Measurements from ENCODE around the gene PDE4D.

PDE4D gene

GRCh38 chr5:59300930-59301329, 592.6 kb downstream of the PDE4D start:
- Histone ChIP-seq H3K4me3 (ENCODE audit: low read depth in 1 of 2, low read length in 2 of 2) (no peak overlapping the region), H3K9me3 (ENCODE audit: control insufficient read depth in 1 of 2, low read length in 2 of 2) (no peaks in the 10 kb centered on the region), H3K27me3 (ENCODE audit: low read depth, low read length) (no peaks in the 10 kb centered on the region), H3K27ac (ENCODE audit: low read length) (no peak overlapping the region), H3K4me1 (ENCODE audit: control insufficient read depth in 1 of 2, insufficient read depth in 2 of 2, low read length in 2 of 2) (peaks cover 0 to 12% of the 10 kb centered on the region in 2 donors), H3K36me3 (ENCODE audit: control insufficient read depth in 1 of 2, insufficient read depth in 2 of 2, low read length in 2 of 2) (no peaks in the 10 kb centered on the region)

DNA sequence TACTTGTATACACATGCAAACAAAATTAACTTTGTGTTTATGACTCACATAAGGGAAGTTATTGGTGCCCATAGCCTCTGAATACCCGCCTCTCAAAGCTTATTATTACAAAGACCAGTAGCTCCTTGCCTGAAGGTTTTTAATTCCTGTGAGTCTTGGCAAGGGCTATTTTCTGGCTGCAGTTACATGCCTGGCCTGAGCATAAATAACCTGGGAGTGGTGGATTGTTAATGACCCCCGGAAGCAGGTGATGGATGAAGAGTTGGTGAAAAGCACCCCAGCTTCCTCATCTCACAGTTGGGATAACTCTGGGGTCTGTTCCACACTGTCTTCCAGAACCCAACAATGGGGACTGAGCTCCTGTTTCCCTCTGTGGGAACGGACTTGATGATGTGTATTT, 594.5 kb downstream of the PDE4D start:
- no peaks in the 10 kb centered on the region for H3K9me3 ChIP-seq (ENCODE audit: control insufficient read depth in 1 of 2, low read length in 2 of 2)
- no peaks in the 10 kb centered on the region for H3K27me3 ChIP-seq (ENCODE audit: low read depth, low read length)
- no peaks in the 10 kb centered on the region for H3K36me3 ChIP-seq (ENCODE audit: control insufficient read depth in 1 of 2, insufficient read depth in 2 of 2, low read length in 2 of 2)
- H3K4me1 ChIP-seq (ENCODE audit: control insufficient read depth in 1 of 2, insufficient read depth in 2 of 2, low read length in 2 of 2) = peaks cover 0 to 12% of the 10 kb centered on the region in 2 donors
- no peak overlapping the region for H3K27ac ChIP-seq (ENCODE audit: low read length)
- H3K4me3 ChIP-seq (ENCODE audit: low read depth in 1 of 2, low read length in 2 of 2) = no peak overlapping the region

DNA sequence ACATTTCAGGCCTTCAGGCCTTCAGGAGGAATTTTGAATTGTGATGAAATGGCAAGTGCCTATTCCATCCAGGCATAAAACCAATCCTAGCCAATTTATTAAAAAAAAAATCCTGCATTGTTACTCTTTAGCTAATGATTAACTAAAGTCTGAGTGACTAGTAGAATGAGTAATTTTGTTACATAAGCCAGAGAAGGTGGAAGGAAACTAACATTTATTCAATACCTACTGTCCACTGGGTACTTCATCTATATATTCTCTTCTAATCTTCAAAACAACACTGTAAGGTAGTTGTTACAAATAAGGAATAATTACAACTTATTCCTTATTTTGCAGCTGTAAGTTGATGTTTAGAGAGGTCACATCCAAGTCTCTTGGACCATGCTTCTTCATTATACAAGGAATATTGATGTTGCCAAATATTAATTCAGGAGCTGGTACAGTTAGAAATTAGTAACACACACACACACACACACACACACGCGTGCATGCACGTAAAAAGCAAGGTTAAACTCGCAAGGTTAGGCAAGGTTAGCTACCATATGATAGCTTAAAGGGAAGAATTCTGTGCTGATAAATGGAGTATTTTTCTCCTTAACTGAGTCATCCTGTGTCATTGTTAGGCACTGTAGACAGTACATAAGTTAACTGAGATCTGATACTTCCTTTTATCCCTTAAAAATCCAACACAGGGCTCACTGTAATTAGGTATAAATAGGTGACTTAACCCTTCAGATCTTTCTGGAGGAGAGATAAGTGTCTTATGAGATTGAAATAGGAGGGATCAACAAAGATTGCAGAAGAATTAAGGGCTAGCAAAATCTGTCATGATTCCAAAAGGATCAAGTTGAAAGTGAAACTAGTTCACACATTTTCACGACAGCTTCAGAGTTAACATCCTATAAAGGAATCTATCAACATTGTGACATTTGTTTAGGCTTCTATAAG, 596.9 kb downstream of the PDE4D start:
- H3K9me3 ChIP-seq (ENCODE audit: control insufficient read depth in 1 of 2, low read length in 2 of 2) = no peaks in the 10 kb centered on the region
- H3K36me3 ChIP-seq (ENCODE audit: control insufficient read depth in 1 of 2, insufficient read depth in 2 of 2, low read length in 2 of 2) = no peaks in the 10 kb centered on the region
- H3K4me3 ChIP-seq (ENCODE audit: low read depth in 1 of 2, low read length in 2 of 2) = peak overlapping the region; percentile 46 to 60
- H3K4me1 ChIP-seq (ENCODE audit: control insufficient read depth in 1 of 2, insufficient read depth in 2 of 2, low read length in 2 of 2) = peaks cover 0 to 16% of the 10 kb centered on the region in 2 donors
- H3K27ac ChIP-seq (ENCODE audit: low read length) = peak overlapping the region; percentile 73
- H3K27me3 ChIP-seq (ENCODE audit: low read depth, low read length) = no peaks in the 10 kb centered on the region

DNA sequence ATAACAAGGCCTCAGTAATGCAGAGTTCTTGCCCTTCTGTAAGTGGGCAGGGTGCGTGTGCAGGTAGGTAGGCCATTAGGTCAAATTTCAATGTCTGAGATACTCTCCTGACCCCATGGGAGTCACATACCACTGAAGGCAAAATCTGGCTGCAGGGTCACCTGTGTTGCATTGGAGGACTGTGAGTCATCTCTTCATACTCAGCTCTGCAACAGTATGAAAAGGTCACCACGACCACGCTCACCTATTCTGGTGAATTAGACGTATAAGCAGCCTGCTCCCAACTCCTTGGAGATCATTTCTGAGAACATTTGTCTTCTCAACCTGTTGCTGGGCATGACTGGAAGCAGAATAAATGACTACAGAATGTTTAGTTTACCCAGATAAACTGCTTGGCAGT, 599.8 kb downstream of the PDE4D start:
- peaks cover 0 to 12% of the 10 kb centered on the region in 2 donors for H3K4me1 ChIP-seq (ENCODE audit: control insufficient read depth in 1 of 2, insufficient read depth in 2 of 2, low read length in 2 of 2)
- no peak overlapping the region for H3K4me3 ChIP-seq (ENCODE audit: low read depth in 1 of 2, low read length in 2 of 2)
- no peaks in the 10 kb centered on the region for H3K36me3 ChIP-seq (ENCODE audit: control insufficient read depth in 1 of 2, insufficient read depth in 2 of 2, low read length in 2 of 2)
- H3K27ac ChIP-seq (ENCODE audit: low read length) = no peak overlapping the region
- H3K27me3 ChIP-seq (ENCODE audit: low read depth, low read length) = no peaks in the 10 kb centered on the region
- H3K9me3 ChIP-seq (ENCODE audit: control insufficient read depth in 1 of 2, low read length in 2 of 2) = no peaks in the 10 kb centered on the region

- H3K9me3 ChIP-seq (ENCODE audit: control insufficient read depth in 1 of 2, low read length in 2 of 2) = no peaks in the 10 kb centered on the region
- H3K27ac ChIP-seq (ENCODE audit: low read length) = no peak overlapping the region
- H3K4me3 ChIP-seq (ENCODE audit: low read depth in 1 of 2, low read length in 2 of 2) = no peak overlapping the region
- no peaks in the 10 kb centered on the region for H3K36me3 ChIP-seq (ENCODE audit: control insufficient read depth in 1 of 2, insufficient read depth in 2 of 2, low read length in 2 of 2)
- H3K4me1 ChIP-seq (ENCODE audit: control insufficient read depth in 1 of 2, insufficient read depth in 2 of 2, low read length in 2 of 2) = peaks cover 0 to 9% of the 10 kb centered on the region in 2 donors
- no peaks in the 10 kb centered on the region for H3K27me3 ChIP-seq (ENCODE audit: low read depth, low read length)
Measured at GRCh38 chr5:59291941-59292340, 601.6 kb downstream of the PDE4D start.

GRCh38 chr5:59287884-59288283, 605.6 kb downstream of the PDE4D start:
- Histone ChIP-seq H3K4me1 (ENCODE audit: control insufficient read depth in 1 of 2, insufficient read depth in 2 of 2, low read length in 2 of 2) (peaks cover 0 to 5% of the 10 kb centered on the region in 2 donors), H3K4me3 (ENCODE audit: low read depth in 1 of 2, low read length in 2 of 2) (no peak overlapping the region), H3K36me3 (ENCODE audit: control insufficient read depth in 1 of 2, insufficient read depth in 2 of 2, low read length in 2 of 2) (no peaks in the 10 kb centered on the region), H3K9me3 (ENCODE audit: control insufficient read depth in 1 of 2, low read length in 2 of 2) (no peaks in the 10 kb centered on the region), H3K27me3 (ENCODE audit: low read depth, low read length) (no peaks in the 10 kb centered on the region), H3K27ac (ENCODE audit: low read length) (no peak overlapping the region)

DNA sequence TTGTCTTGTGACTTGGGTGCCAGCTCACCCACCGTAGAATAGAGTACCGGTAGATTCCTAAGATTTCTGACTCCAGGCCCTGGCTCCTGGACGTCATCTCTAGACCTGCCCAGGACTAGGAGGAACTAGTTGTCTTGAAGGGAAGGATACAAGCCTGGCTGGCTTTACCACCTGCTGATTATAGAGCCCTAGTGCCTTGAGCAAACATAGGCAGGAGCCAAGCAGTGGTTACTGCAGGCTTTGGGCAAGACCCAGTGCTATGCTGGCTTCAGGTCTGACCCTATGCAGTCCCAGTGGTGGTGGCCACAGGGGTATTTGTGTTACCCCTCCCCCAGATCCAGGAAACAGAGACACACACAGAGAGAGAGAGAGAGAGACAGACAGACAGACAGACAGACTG, 606.2 kb downstream of the PDE4D start:
- H3K27me3 ChIP-seq (ENCODE audit: low read depth, low read length) = no peaks in the 10 kb centered on the region
- H3K4me3 ChIP-seq (ENCODE audit: low read depth in 1 of 2, low read length in 2 of 2) = no peak overlapping the region
- H3K4me1 ChIP-seq (ENCODE audit: control insufficient read depth in 1 of 2, insufficient read depth in 2 of 2, low read length in 2 of 2) = peaks cover 0 to 5% of the 10 kb centered on the region in 2 donors
- no peaks in the 10 kb centered on the region for H3K36me3 ChIP-seq (ENCODE audit: control insufficient read depth in 1 of 2, insufficient read depth in 2 of 2, low read length in 2 of 2)
- no peak overlapping the region for H3K27ac ChIP-seq (ENCODE audit: low read length)
- no peaks in the 10 kb centered on the region for H3K9me3 ChIP-seq (ENCODE audit: control insufficient read depth in 1 of 2, low read length in 2 of 2)

GRCh38 chr5:59286510-59286909, 607.0 kb downstream of the PDE4D start:
- H3K27ac ChIP-seq (ENCODE audit: low read length) = no peak overlapping the region
- H3K27me3 ChIP-seq (ENCODE audit: low read depth, low read length) = no peaks in the 10 kb centered on the region
- H3K4me1 ChIP-seq (ENCODE audit: control insufficient read depth in 1 of 2, insufficient read depth in 2 of 2, low read length in 2 of 2) = peaks cover 0 to 5% of the 10 kb centered on the region in 2 donors
- no peak overlapping the region for H3K4me3 ChIP-seq (ENCODE audit: low read depth in 1 of 2, low read length in 2 of 2)
- H3K36me3 ChIP-seq (ENCODE audit: control insufficient read depth in 1 of 2, insufficient read depth in 2 of 2, low read length in 2 of 2) = no peaks in the 10 kb centered on the region
- H3K9me3 ChIP-seq (ENCODE audit: control insufficient read depth in 1 of 2, low read length in 2 of 2) = no peaks in the 10 kb centered on the region

DNA sequence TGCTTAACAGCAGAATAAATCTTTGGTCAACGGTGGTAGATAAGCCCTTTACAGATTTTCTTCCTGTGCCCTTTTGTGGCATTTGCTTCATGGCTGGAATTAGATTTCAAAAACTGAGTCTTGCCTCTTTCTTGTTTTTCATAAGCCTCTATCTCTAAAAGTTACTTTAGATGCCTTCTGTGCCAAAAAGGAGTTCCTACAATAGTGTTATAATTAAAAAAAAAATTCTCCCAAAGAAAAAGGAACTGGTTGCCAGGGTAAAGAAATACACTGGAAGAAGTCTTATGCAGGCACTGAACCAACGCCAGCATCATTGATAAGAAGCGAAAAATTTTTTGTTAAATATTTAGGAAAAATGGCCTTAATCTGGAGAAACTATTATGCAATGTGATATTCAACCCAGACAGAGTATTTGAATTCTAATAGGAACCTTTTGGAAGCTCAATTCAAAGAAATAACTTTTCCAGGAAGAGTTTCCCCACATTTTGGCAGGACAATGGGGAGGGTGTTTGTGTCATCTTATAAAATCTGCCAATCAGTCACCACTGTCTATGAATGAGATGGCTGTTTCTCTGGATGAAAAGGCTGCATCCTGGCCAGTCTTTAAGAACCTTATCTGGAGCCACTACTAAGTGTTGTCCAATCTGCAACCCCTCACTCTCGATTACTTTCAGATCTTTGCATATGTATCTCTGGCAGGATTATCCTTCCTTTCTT, 608.1 kb downstream of the PDE4D start:
- Histone ChIP-seq H3K27ac (ENCODE audit: low read length) (no peak overlapping the region), H3K4me1 (ENCODE audit: control insufficient read depth in 1 of 2, insufficient read depth in 2 of 2, low read length in 2 of 2) (peaks cover 0 to 5% of the 10 kb centered on the region in 2 donors), H3K4me3 (ENCODE audit: low read depth in 1 of 2, low read length in 2 of 2) (no peak overlapping the region), H3K27me3 (ENCODE audit: low read depth, low read length) (no peaks in the 10 kb centered on the region), H3K9me3 (ENCODE audit: control insufficient read depth in 1 of 2, low read length in 2 of 2) (no peaks in the 10 kb centered on the region), H3K36me3 (ENCODE audit: control insufficient read depth in 1 of 2, insufficient read depth in 2 of 2, low read length in 2 of 2) (no peaks in the 10 kb centered on the region)

DNA sequence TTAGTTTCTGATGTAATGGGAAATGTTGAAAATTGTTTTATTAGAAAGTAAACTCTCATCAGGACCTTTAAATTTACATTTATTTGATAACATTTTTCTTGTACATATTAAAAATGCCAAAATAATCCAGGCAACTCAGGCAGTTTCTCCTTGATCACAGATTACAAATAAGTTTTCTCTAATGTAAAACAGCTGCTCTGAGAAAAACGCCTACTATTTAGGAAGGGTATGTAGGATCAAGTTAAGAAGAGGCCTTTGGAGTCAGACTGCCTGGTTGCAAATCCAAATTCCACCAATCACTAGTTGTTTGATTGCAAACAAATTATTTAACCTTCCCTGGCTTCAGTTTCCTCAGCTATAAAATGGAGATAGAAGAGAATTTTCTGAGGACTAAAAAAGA, 610.8 kb downstream of the PDE4D start:
- no peaks in the 10 kb centered on the region for H3K9me3 ChIP-seq (ENCODE audit: control insufficient read depth in 1 of 2, low read length in 2 of 2)
- H3K4me3 ChIP-seq (ENCODE audit: low read depth in 1 of 2, low read length in 2 of 2) = no peak overlapping the region
- H3K4me1 ChIP-seq (ENCODE audit: control insufficient read depth in 1 of 2, insufficient read depth in 2 of 2, low read length in 2 of 2) = peaks cover 0 to 3% of the 10 kb centered on the region in 2 donors
- H3K27ac ChIP-seq (ENCODE audit: low read length) = no peak overlapping the region
- H3K27me3 ChIP-seq (ENCODE audit: low read depth, low read length) = no peaks in the 10 kb centered on the region
- no peaks in the 10 kb centered on the region for H3K36me3 ChIP-seq (ENCODE audit: control insufficient read depth in 1 of 2, insufficient read depth in 2 of 2, low read length in 2 of 2)

DNA sequence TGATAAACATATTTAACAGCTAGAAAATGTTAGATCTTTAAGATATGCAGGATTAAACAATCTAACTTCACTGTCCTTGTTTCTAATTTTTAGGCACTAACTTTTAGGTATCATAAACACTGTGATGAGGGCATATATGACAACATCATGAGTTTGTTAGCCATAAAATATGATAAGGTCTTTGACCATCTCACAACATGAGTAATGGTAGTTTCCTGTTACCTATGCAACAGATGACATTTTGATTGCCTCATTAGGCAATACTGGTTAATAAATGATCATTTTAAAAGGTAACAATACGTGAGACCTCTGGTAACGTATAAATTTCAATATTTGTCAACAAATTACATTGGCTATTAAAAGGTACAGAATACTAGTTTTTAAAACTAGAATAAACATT, 613.5 kb downstream of the PDE4D start:
- H3K27ac ChIP-seq (ENCODE audit: low read length) = no peak overlapping the region
- H3K4me3 ChIP-seq (ENCODE audit: low read depth in 1 of 2, low read length in 2 of 2) = no peak overlapping the region
- no peaks in the 10 kb centered on the region for H3K36me3 ChIP-seq (ENCODE audit: control insufficient read depth in 1 of 2, insufficient read depth in 2 of 2, low read length in 2 of 2)
- H3K9me3 ChIP-seq (ENCODE audit: control insufficient read depth in 1 of 2, low read length in 2 of 2) = no peaks in the 10 kb centered on the region
- no peaks in the 10 kb centered on the region for H3K27me3 ChIP-seq (ENCODE audit: low read depth, low read length)
- H3K4me1 ChIP-seq (ENCODE audit: control insufficient read depth in 1 of 2, insufficient read depth in 2 of 2, low read length in 2 of 2) = no peaks in the 10 kb centered on the region
